Hepatocyte (in vitro differentiated cells): Measurements from ENCODE around the gene PPM1K.

ENCODE experiments used
- EZH2phosphoT487 ChIP-seq: fragments of 200-600 bp; sonication (generic); IDR thresholded peaks from one replicate; pipeline ENCODE4 v1.6.1; 2018; ENCODE audit warnings: antibody characterized with exemption, mild to moderate bottlenecking, low read depth, moderate library complexity; ENCODE audit not compliant: unreplicated experiment, severe bottlenecking
- TF ChIP-seq, protein P1 (sequence below): fragments of 200-600 bp; sonication (generic); IDR thresholded peaks from 2 replicates; pipeline ENCODE4 v1.5.1; 2016; ENCODE audit warnings: antibody characterized with exemption, mild to moderate bottlenecking; ENCODE audit not compliant: poor library complexity

DNA sequence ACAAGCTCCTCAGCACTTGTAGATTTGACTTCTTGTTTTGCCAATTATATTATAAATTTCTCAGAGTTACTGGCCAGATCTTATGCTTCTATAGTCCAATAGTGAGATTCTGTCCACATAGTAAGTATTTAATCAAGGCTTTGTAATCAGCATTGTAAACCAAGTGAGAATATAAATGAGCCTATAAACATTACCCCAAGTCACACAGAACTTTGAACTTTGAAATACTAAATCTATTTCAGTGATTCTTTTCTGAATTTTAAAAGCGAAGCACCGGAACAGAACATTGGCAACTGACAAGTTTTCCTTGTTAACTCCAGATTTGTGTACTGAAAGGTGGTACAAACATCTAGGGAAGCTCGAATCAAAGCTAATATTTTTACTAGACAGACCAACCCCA, 37.2 kb downstream of the PPM1K start:
- TF ChIP-seq, protein P1, sequence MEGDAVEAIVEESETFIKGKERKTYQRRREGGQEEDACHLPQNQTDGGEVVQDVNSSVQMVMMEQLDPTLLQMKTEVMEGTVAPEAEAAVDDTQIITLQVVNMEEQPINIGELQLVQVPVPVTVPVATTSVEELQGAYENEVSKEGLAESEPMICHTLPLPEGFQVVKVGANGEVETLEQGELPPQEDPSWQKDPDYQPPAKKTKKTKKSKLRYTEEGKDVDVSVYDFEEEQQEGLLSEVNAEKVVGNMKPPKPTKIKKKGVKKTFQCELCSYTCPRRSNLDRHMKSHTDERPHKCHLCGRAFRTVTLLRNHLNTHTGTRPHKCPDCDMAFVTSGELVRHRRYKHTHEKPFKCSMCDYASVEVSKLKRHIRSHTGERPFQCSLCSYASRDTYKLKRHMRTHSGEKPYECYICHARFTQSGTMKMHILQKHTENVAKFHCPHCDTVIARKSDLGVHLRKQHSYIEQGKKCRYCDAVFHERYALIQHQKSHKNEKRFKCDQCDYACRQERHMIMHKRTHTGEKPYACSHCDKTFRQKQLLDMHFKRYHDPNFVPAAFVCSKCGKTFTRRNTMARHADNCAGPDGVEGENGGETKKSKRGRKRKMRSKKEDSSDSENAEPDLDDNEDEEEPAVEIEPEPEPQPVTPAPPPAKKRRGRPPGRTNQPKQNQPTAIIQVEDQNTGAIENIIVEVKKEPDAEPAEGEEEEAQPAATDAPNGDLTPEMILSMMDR: no peak
- no peak for TF ChIP-seq EZH2phosphoT487
